ENCODE measurements around the gene TBX1.

Gene TBX1

GRCh38 chr22:19799322-19800190 is 39.0 kb downstream of the TBX1 start:
- no peak for DNase-seq (ENCODE audit: low read depth in 2 of 2)

DNA sequence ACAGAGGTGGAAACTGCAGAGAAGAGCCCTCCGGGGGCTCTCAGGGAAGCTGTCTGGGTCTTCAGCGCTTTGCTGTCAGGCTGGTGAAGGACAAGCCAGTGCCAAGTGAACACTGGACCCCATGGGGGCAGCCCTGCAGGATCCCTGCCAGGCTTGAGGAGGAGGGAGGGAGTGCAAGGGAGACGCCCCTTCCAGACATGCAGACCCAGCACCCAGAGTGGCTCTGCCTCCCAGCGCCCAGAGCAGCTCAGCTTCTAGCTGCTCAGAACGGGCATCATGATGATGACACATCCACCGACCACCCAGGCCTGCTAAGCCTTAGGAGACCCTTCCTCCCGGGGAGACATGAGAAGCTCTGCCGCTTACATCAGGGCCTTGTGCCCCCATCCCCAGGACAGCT is 39.7 kb downstream of the TBX1 start:
- DNase-seq (ENCODE audit: low read depth in 2 of 2): no peak

- DNase-seq (ENCODE audit: low read depth in 2 of 2): no peak
These were observed 40.2 kb downstream of the TBX1 start for GRCh38 chr22:19800761-19801244.

DNA sequence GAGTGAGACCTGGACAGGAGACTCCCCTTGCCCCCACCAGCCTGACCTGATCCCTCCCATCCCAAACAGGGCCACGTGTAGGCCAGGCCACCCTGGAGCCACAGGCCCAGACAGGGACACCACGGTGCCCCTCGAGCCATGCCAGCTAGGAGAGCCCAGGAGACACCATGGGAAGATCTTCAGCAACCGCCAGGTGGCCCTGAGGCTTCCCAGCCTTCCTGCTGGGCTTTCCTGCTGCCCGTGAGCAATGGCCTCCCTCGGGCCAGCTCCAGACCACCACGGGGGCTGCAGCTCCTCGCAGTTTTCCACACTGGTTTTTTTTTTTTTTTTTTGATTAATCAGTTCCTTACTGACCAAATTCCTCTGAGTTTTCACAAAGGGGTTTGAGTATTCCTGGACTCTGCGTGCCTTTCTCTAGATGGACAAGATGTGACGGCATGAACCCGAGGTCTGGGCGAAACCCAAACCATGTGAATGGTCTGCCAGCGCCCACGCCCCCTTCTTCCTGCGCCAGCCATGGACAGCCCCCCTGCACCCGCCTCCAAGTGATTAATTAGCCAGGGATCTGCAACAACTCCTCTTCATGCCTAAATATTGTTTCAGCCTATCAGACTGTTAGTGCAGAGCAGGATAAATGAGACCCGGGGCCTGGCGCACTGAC is 40.9 kb downstream of the TBX1 start:
- no peak for DNase-seq (ENCODE audit: low read depth in 2 of 2)

- no peak for DNase-seq (ENCODE audit: low read depth in 2 of 2)
These were observed 41.7 kb downstream of the TBX1 start for GRCh38 chr22:19802001-19802893.

GRCh38 chr22:19802894-19803735 is 42.5 kb downstream of the TBX1 start:
- DNase-seq (ENCODE audit: low read depth in 2 of 2): no peak

- DNase-seq (ENCODE audit: low read depth in 2 of 2): no peak
These were observed 43.2 kb downstream of the TBX1 start for GRCh38 chr22:19803736-19804267.

- DNase-seq (ENCODE audit: low read depth in 2 of 2): no peak
These were observed 45.2 kb downstream of the TBX1 start for GRCh38 chr22:19805821-19806212.

DNA sequence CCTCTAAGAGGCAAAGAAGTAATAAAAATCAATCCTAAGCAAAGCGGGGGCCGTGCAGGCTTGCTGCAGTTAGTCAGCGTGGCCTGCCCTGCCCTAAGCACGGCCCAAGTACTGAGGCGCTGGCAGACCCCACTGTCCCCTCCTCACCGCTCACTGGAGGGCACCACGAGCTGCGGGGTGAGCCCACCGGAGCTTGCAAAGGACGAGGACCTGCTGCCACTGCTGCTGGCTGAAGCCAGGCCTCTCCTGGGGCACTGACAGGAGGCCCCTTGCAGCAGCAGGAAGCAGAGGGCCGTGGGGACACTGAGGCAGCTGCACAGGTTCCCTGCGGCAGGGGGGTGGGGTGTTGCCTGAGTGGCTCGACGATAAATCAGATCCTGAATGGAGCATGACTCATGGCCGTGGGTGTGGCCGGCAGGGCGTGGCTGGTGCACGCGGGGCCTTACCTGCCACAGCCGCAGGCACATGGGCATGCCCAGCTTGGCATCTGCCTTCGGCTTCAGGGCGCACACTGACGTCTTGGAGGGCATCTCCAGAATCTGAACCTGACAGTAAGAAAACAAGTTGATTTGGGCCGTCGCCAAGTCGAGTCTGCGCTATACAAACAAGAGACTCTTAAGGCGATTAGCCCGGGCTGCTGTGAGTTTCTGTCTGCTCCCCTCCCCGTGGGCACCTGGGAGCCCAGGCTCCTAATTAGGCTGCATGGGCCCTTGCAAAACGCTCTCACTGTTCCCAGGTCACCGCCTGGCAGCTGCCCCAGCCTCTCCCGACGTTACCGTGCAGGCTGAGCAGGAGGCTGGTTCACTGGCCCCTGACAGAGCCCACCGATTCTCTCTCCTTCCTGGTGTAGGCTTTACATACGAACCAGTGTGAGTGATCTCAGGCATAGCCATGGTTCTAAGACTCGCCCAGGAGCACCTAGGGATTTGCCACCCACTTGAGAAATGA is 45.9 kb downstream of the TBX1 start:
- no peak for DNase-seq (ENCODE audit: low read depth in 2 of 2)

GRCh38 chr22:19807161-19807913 is 46.8 kb downstream of the TBX1 start:
- no peak for DNase-seq (ENCODE audit: low read depth in 2 of 2)

DNA sequence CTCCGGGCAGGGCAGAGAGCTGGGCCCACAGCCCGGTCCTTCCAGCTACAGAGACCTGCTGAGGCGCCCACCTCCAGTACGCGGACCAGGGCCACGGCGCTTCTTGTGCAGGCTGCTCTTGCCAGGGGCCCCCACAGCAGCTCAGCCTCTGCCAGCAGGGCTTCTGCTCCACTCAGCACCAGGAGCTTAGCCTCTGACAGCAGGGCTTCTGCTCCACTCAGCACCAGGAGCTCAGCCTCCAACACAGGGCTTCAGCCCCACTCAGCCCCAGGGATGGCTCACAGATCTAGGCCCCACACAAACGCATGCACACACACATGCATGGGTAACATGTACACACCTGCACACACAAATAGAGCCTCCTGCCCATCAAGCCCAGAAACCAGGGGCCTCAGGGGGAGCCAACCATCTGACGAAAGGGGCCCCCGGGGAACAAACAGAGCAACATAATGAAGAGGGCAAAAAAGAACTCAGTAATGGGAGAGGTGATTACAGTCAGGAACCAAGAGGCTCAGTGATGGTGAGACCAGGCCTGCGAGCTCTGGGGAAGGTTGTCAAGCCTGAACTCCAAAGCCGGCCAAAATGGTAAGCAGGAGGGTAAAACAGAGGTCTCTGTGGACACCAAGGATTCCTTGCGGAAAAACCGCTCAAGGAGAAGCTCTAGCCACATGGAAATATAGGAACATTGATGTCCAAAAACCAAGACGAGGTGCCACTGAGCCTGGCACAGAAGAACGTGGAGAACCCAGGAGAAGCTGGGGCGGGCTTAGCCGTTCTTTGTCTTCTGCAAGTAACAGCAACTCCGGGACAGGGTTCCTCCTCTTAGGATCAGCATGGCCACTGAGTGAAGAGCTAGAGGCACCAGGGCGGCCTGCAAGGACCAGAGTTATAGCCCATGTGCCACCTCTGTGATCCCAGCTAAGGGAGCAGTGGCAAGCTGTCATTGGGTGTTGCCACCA is 47.6 kb downstream of the TBX1 start:
- no peak for DNase-seq (ENCODE audit: low read depth in 2 of 2)

DNA sequence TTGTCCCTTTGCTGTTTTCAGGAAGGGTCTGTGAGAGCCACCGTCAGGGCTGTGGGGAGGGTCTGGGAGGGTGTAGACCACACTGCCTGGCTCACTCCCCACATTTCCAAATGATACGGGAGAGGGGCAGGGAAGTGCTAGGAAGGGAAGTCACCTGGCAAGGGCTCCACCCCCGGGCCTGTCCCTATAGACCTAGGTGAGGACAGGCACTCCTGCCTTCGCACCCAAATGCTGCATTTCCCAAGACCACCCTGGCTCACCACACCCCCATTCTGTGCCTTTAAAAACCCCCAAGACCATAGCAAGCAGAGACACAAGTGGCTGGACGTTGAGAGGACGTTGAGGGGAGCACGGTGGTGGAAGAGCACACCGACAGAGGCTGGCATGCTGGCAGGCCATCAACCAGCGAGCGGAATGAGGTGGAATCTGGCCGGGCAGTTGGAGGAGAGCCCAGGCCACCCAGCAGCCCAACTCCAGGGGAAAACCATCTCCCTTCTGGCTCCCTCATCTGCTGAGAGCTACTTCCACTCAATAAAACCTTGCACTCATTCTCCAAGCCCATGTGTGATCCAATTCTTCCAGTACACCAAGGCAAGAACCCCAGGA is 48.4 kb downstream of the TBX1 start:
- no peak for DNase-seq (ENCODE audit: low read depth in 2 of 2)

GRCh38 chr22:19809741-19810140 is 49.2 kb downstream of the TBX1 start:
- DNase-seq (ENCODE audit: low read depth in 2 of 2): no peak

GRCh38 chr22:19810381-19811201 is 50.0 kb downstream of the TBX1 start:
- no peak for DNase-seq (ENCODE audit: low read depth in 2 of 2)

DNA sequence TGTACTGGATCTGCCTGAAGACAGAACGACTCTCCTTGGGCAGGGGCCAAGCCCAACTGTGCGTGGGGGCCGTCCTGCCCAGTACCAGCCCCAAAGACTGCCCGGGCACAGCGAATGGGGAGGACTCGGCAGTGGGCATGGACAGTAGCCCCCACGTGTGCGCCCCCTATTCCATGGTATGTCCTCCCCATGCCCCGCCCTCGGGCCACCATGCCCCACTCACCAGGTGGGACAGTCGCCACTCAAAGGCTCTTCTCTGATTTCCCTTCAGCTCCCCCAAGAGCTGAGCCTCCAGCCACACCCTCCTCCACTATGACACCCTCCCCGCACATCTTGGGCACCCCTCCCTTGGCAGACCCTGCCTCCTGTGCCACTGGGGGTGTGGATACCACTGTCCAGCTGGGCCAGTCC is 50.6 kb downstream of the TBX1 start:
- DNase-seq (ENCODE audit: low read depth in 2 of 2): no peak
